Measurements from ENCODE around the gene LAPTM4A. TPM values are rescaled to one million over a fixed set of nuclear protein-coding genes. Genes with fewer than 3 reads are reported as not detected.

The LAPTM4A gene
- total and polyA plus RNA-seq, 10 of the 15 experiments (the other 5 are each of a cell fraction or from before 2014, with no cell fraction given): 17.8 to 107 (median 45.8) TPM

GRCh38 chr2:20094142-20094755 is 42.8 kb upstream of the LAPTM4A start:
- ChIA-PET CTCF (interaction anchor here (0.8 to 3.3 kb wide), 11 partner anchors 79 to 287 kb away, joined by 3 to 57 read pairs (median 4); partner anchors contain the start of genes SDC1 and WDR35), RAD21 (ENCODE audit: unreplicated experiment) (interaction anchor here (0.7 to 3.4 kb wide), 5 partner anchors 16 to 138 kb away, joined by 3 to 20 read pairs (median 6); partner anchors contain the start of gene SDC1), POLR2A (no interaction called here), SMC1A (ENCODE audit: uncharacterized antibody, unreplicated experiment) (interaction anchor here (1.1 to 3.0 kb wide), 7 partner anchors 10 to 144 kb away, joined by 3 to 31 read pairs (median 5); partner anchors contain the start of gene SDC1)
- WGBS (ENCODE audit: insufficient coverage, insufficient replicate concordance, low lambda C conversion rate, missing lambda C conversion rate): 58% methylated on average over 5 of the region's 5 CpGs
- H3K4me3 ChIP-seq: no peak overlapping the region
- DNase-seq (ENCODE audit: low read depth, low spot score) (no peak), FAIRE-seq (no peak), ATAC-seq (no peak)
- H3K9me3 ChIP-seq (replicated peaks; ENCODE audit: control insufficient read depth, insufficient read depth, low read length): no peaks in the 10 kb centered on the region
- no TSS peak for BruUV-seq (replicated peaks)
- H3K27ac ChIP-seq (ENCODE audit: control insufficient read depth, insufficient read depth): no peak overlapping the region
- H3K36me3 ChIP-seq (ENCODE audit: control insufficient read depth in 2 of 2, insufficient read depth in 2 of 2, low read length in 1 of 2): no peaks in the 10 kb centered on the region
- H3K4me2 ChIP-seq (ENCODE audit: control insufficient read depth, insufficient read depth): no peak overlapping the region
- H3K9ac ChIP-seq (ENCODE audit: control insufficient read depth, insufficient read depth, low read length): no peak overlapping the region
- no peaks in the 10 kb centered on the region; a peak in 1 of 4 replicates for H3K27me3 ChIP-seq (replicated peaks in 1 of 2; ENCODE audit: control insufficient read depth in 2 of 2, insufficient read depth in 2 of 2, low read length in 1 of 2)
- intact Hi-C loops (cut with micrococcal nuclease; ENCODE audit: unreplicated experiment) (no loop called here), in situ Hi-C loops (cut with MboI) (loop anchor here (5.0 to 10.0 kb wide), 2 partner anchors 79 to 132 kb away; partner anchors contain the start of gene MATN3)
- H3K79me2 ChIP-seq (ENCODE audit: control insufficient read depth, insufficient read depth, low read length): no peaks in the 10 kb centered on the region
- no peaks in the 10 kb centered on the region for H4K20me1 ChIP-seq (ENCODE audit: control insufficient read depth, insufficient read depth)
- H2AFZ ChIP-seq (ENCODE audit: control insufficient read depth, low read depth, low read length): no peak overlapping the region
- no peak for TF ChIP-seq IRF3 (IDR thresholded peaks at IDR 0.05)
- no peaks in the 10 kb centered on the region; the same call in 1 of the 2 replicates for H3K4me1 ChIP-seq (ENCODE audit: control insufficient read depth, insufficient read depth, low read length)

- Histone ChIP-seq H3K4me2 (ENCODE audit: control insufficient read depth, insufficient read depth) (no peak overlapping the region), H3K36me3 (ENCODE audit: control insufficient read depth in 2 of 2, insufficient read depth in 2 of 2, low read length in 1 of 2) (no peaks in the 10 kb centered on the region), H3K27ac (ENCODE audit: control insufficient read depth, insufficient read depth) (no peak overlapping the region), H3K9me3 (replicated peaks; ENCODE audit: control insufficient read depth, insufficient read depth, low read length) (no peaks in the 10 kb centered on the region), H3K79me2 (ENCODE audit: control insufficient read depth, insufficient read depth, low read length) (no peaks in the 10 kb centered on the region), H3K9ac (ENCODE audit: control insufficient read depth, insufficient read depth, low read length) (no peak overlapping the region), H3K4me1 (ENCODE audit: control insufficient read depth, insufficient read depth, low read length) (no peaks in the 10 kb centered on the region; the same call in 1 of the 2 replicates), H2AFZ (ENCODE audit: control insufficient read depth, low read depth, low read length) (no peak overlapping the region), H4K20me1 (ENCODE audit: control insufficient read depth, insufficient read depth) (no peaks in the 10 kb centered on the region), H3K4me3 (no peak overlapping the region), H3K27me3 (replicated peaks in 1 of 2; ENCODE audit: control insufficient read depth in 2 of 2, insufficient read depth in 2 of 2, low read length in 1 of 2) (no peaks in the 10 kb centered on the region; a peak in 1 of 4 replicates)
- FAIRE-seq: no peak
- RAD21 ChIA-PET (ENCODE audit: unreplicated experiment): interaction anchor here (1.0 to 3.4 kb wide), 2 partner anchors 78 to 138 kb away, joined by 3 to 20 read pairs; no protein-coding TSS in a partner anchor
- intact Hi-C loops (cut with micrococcal nuclease; ENCODE audit: unreplicated experiment) (no loop called here), in situ Hi-C loops (cut with MboI) (loop anchor here (5.0 to 10.0 kb wide), 2 partner anchors 79 to 131 kb away; partner anchors contain the start of gene MATN3)
- CTCF ChIA-PET: interaction anchor here (1.1 to 3.3 kb wide), 7 partner anchors 78 to 288 kb away, joined by 3 to 57 read pairs (median 4); partner anchors contain the start of gene SDC1
- 22% methylated on average over 11 of the region's 11 CpGs for WGBS (ENCODE audit: insufficient coverage, insufficient replicate concordance, low lambda C conversion rate, missing lambda C conversion rate)
- ATAC-seq: 0 out of 3 replicates have a peak, but pooled peaks have one; percentile 20
- POLR2A ChIA-PET: no interaction called here
- DNase-seq (ENCODE audit: low read depth, low spot score): no peak
- BruUV-seq (replicated peaks): no TSS peak
- SMC1A ChIA-PET (ENCODE audit: uncharacterized antibody, unreplicated experiment): interaction anchor here (1.2 to 3.0 kb wide), 3 partner anchors 79 to 144 kb away, joined by 3 to 31 read pairs (median 4); no protein-coding TSS in a partner anchor
- TF ChIP-seq NR2F1 (conservative IDR thresholded peaks at IDR 0.05) (no peak), POLR2AphosphoS2 (IDR thresholded peaks at IDR 0.05; ENCODE audit: low read depth, low read length) (no peak), SIX5 (IDR thresholded peaks at IDR 0.05; ENCODE audit: low read depth, low read length, severe bottlenecking) (no peak), MTA3 (IDR thresholded peaks at IDR 0.05; ENCODE audit: borderline replicate concordance, low read length) (no peak), SMAD1 (IDR thresholded peaks at IDR 0.05; ENCODE audit: low read depth, partially characterized antibody) (no peak), TCF12 (IDR thresholded peaks at IDR 0.05; ENCODE audit: low read depth, low read length) (no peak), HDGF (IDR thresholded peaks at IDR 0.05) (no peak), RAD21 (IDR thresholded peaks at IDR 0.05; ENCODE audit: insufficient read depth, low read depth, low read length) (peak; percentile 29), SREBF1 (IDR thresholded peaks at IDR 0.05; ENCODE audit: low read length) (no peak), PKNOX1 (IDR thresholded peaks at IDR 0.05) (no peak), RCOR1 (conservative IDR thresholded peaks at IDR 0.05; ENCODE audit: low read depth, low read length) (no peak), SMC3 (IDR thresholded peaks at IDR 0.05; ENCODE audit: borderline replicate concordance, low read length) (peak; percentile 25; the same call in 1 of the 2 replicates)
Measured at GRCh38 chr2:20093263-20094141, 42.1 kb upstream of the LAPTM4A start.
